H1 (cell line): ENCODE data around the gene SIN3B. TPM values are rescaled to one million over a fixed set of nuclear protein-coding genes. Genes with fewer than 3 reads are reported as not detected.

ENCODE experiments used
- CTCF ChIA-PET: fragments of 300-600 bp; sonication (Branson Sonifier 250); formaldehyde crosslinking; loops from one replicate; lab custom pipeline; 2021; ENCODE audit not compliant: partially characterized antibody; lab: Charles Lee
- POLR2A ChIA-PET: fragments of 300-600 bp; sonication (Branson Sonifier 250); formaldehyde crosslinking; loops from one replicate; lab custom pipeline; 2021; ENCODE audit warnings: inconsistent platforms; ENCODE audit not compliant: partially characterized antibody; lab: Charles Lee
- DNase-seq, 2 experiments: peaks; one replicate each; pipeline versions ENCODE4 v3.0.0 to v3.0.0-alpha.2; 2010 to 2022; ENCODE audit warnings: low spot score in 2 of 2, low read depth in 1 of 2, mixed read lengths in 1 of 2
- FAIRE-seq: peaks from 2 replicates; lab custom pipeline; 2011; peaks lifted over from hg19 to GRCh38; lab: Jason Lieb, UNC
- H2AFZ ChIP-seq: 2 replicates; pipeline ENCODE4 v1.8.1; 2012; ENCODE audit warnings: low read length, inconsistent platforms
- H2AK5ac ChIP-seq: 2 replicates; pipeline ENCODE4 v1.6.1; 2013; ENCODE audit warnings: low read depth, low read length
- H2BK120ac ChIP-seq: replicated peaks from 2 replicates; pipeline ENCODE3; 2013; ENCODE audit warnings: low read depth, low read length, inconsistent platforms
- H2BK12ac ChIP-seq: 2 replicates; pipeline ENCODE4 v1.6.1; 2013; ENCODE audit warnings: low read depth, low read length
- H2BK15ac ChIP-seq: 2 replicates; pipeline ENCODE4 v1.6.1; 2013; ENCODE audit warnings: low read length
- H2BK20ac ChIP-seq: 2 replicates; pipeline ENCODE4 v1.6.1; 2013; ENCODE audit warnings: low read length
- H2BK5ac ChIP-seq: 2 replicates; pipeline ENCODE4 v1.6.1; 2013; ENCODE audit warnings: low read depth, low read length
- H3K14ac ChIP-seq: 2 replicates; pipeline ENCODE4 v1.6.1; 2013; ENCODE audit warnings: inconsistent platforms; ENCODE audit not compliant: insufficient read length
- H3K18ac ChIP-seq: 2 replicates; pipeline ENCODE4 v1.6.1; 2013; ENCODE audit warnings: low read length; ENCODE audit errors: extremely low read depth
- H3K23ac ChIP-seq: 2 replicates; pipeline ENCODE4 v1.6.1; 2013; ENCODE audit warnings: inconsistent platforms; ENCODE audit not compliant: insufficient read length
- H3K23me2 ChIP-seq: 2 replicates; pipeline ENCODE4 v1.6.1; 2013; ENCODE audit warnings: low read depth, low read length
- H3K27ac ChIP-seq: 2 replicates; pipeline ENCODE4 v1.6.1; 2011; ENCODE audit warnings: low read depth, low read length, inconsistent platforms
- H3K27me3 ChIP-seq, 4 experiments: replicated peaks in 1 of 4; 1 replicate in 1 of 4; 2 replicates in 3 of 4; pipeline versions ENCODE4 v1.6.1 to v1.8.1; 2011 to 2013; ENCODE audit warnings: low read length in 3 of 4, mild to moderate bottlenecking in 3 of 4, inconsistent platforms in 2 of 4, mixed read lengths in 2 of 4, moderate library complexity in 1 of 4; ENCODE audit not compliant: control insufficient read depth in 3 of 4, insufficient read depth in 3 of 4; ENCODE audit errors: extremely low read depth in 1 of 4
- H3K36me3 ChIP-seq, 4 experiments: 2 replicates each; pipeline versions ENCODE4 v1.6.1 to v1.8.1; 2011 to 2013; ENCODE audit warnings: mild to moderate bottlenecking in 4 of 4, low read length in 3 of 4, moderate library complexity in 2 of 4, control low read depth in 1 of 4, inconsistent platforms in 1 of 4; ENCODE audit not compliant: insufficient read depth in 4 of 4, control insufficient read depth in 2 of 4
- H3K4ac ChIP-seq: replicated peaks from 2 replicates; pipeline ENCODE3; 2013; ENCODE audit warnings: low read length, low read depth, mixed read lengths, inconsistent platforms; ENCODE audit not compliant: insufficient read length
- H3K4me1 ChIP-seq, 4 experiments: replicated peaks in 1 of 4; 1 replicate in 1 of 4; 2 replicates in 3 of 4; pipeline versions ENCODE4 v1.6.1 to v1.8.1; 2011 to 2013; ENCODE audit warnings: low read length in 3 of 4, inconsistent platforms in 2 of 4, mixed read lengths in 1 of 4; ENCODE audit not compliant: insufficient read depth in 4 of 4, control insufficient read depth in 3 of 4
- H3K4me2 ChIP-seq, 2 experiments: 2 replicates each; pipeline versions ENCODE4 v1.6.1 to v1.8.1; 2011 to 2013; ENCODE audit warnings: low read depth in 2 of 2, low read length in 2 of 2, control low read depth in 1 of 2, inconsistent platforms in 1 of 2, mild to moderate bottlenecking in 1 of 2; ENCODE audit not compliant: insufficient read depth in 1 of 2
- H3K4me3 ChIP-seq, 4 experiments: fragments of 200-600, 300-600 bp in 1 of 4; sonication (generic), shearing (Covaris generic), sonication (Bioruptor Twin) in 1 of 4; 2 replicates each; pipeline versions ENCODE4 v1.5.1 to v1.8.1; 2011 to 2016; ENCODE audit warnings: low read length in 4 of 4, low read depth in 3 of 4, control low read depth in 2 of 4, inconsistent platforms in 2 of 4, mild to moderate bottlenecking in 2 of 4, mixed read lengths in 1 of 4, moderate library complexity in 1 of 4; ENCODE audit not compliant: insufficient read depth in 2 of 4; ENCODE audit errors: extremely low read depth in 1 of 4
- H3K56ac ChIP-seq: replicated peaks from 2 replicates; pipeline ENCODE3; 2013; ENCODE audit warnings: low read depth, mild to moderate bottlenecking, mixed read lengths, low read length, inconsistent platforms; ENCODE audit not compliant: insufficient read length
- H3K79me1 ChIP-seq: 2 replicates; pipeline ENCODE4 v1.6.1; 2013; ENCODE audit warnings: low read depth, low read length, control low read depth
- H3K79me2 ChIP-seq, 2 experiments: 2 replicates each; pipeline versions ENCODE4 v1.6.1 to v1.8.1; 2012 to 2013; ENCODE audit warnings: low read length in 2 of 2, mild to moderate bottlenecking in 2 of 2, inconsistent platforms in 1 of 2; ENCODE audit not compliant: insufficient read depth in 2 of 2, control insufficient read depth in 1 of 2
- H3K9ac ChIP-seq, 4 experiments: replicated peaks in 1 of 4; 1 replicate in 1 of 4; 2 replicates in 3 of 4; pipeline versions ENCODE4 v1.6.1 to v1.8.1; 2011 to 2013; ENCODE audit warnings: low read depth in 3 of 4, low read length in 3 of 4, control low read depth in 2 of 4, mild to moderate bottlenecking in 2 of 4, moderate library complexity in 2 of 4, inconsistent platforms in 1 of 4; ENCODE audit errors: extremely low read depth in 1 of 4
- H3K9me3 ChIP-seq, 2 experiments: 2 replicates each; pipeline versions ENCODE4 v1.6.1 to v1.8.1; 2012 to 2013; ENCODE audit warnings: mild to moderate bottlenecking in 2 of 2, moderate library complexity in 2 of 2, control low read depth in 1 of 2, inconsistent platforms in 1 of 2, low read depth in 1 of 2, low read length in 1 of 2, mixed read lengths in 1 of 2; ENCODE audit not compliant: insufficient read depth in 2 of 2
- H4K20me1 ChIP-seq, 2 experiments: replicated peaks in 1 of 2; 2 replicates each; pipeline versions ENCODE3 to v1.8.1; 2011 to 2013; ENCODE audit warnings: inconsistent platforms in 2 of 2, low read length in 2 of 2, mild to moderate bottlenecking in 1 of 2; ENCODE audit not compliant: insufficient read depth in 2 of 2, control insufficient read depth in 1 of 2
- H4K5ac ChIP-seq: 2 replicates; pipeline ENCODE4 v1.6.1; 2013; ENCODE audit warnings: low read length, low read depth, mixed read lengths, inconsistent platforms; ENCODE audit not compliant: insufficient read length
- H4K8ac ChIP-seq: 2 replicates; pipeline ENCODE4 v1.8.0; 2013; ENCODE audit warnings: mild to moderate bottlenecking, moderate library complexity, low read length, inconsistent platforms; ENCODE audit not compliant: insufficient read depth; ENCODE audit errors: extremely low read depth
- H4K91ac ChIP-seq: replicated peaks from 2 replicates; pipeline ENCODE3; 2013; ENCODE audit warnings: low read length, mixed read lengths, inconsistent platforms; ENCODE audit not compliant: insufficient read length
- NRF1 ChIP-seq: IDR thresholded peaks from 2 replicates; pipeline ENCODE4 v1.6.1; 2011; ENCODE audit warnings: mild to moderate bottlenecking, low read depth, low read length, improper control_type of control experiment
- TBP ChIP-seq: IDR thresholded peaks from 2 replicates; pipeline ENCODE4 v1.6.1; 2011; ENCODE audit warnings: low read depth, low read length, improper control_type of control experiment
- WGBS, 2 experiments: shearing (Covaris generic) in 1 of 2; methylation state at CpG; one replicate each; pipeline versions ENCODE4 v1.1.6 to v1.1.7; 2013 to 2015; ENCODE audit warnings: low lambda C conversion rate in 2 of 2, mixed read lengths in 2 of 2, inconsistent platforms in 1 of 2, low coverage in 1 of 2, missing lambda C conversion rate in 1 of 2; ENCODE audit not compliant: insufficient replicate concordance in 2 of 2, insufficient coverage in 1 of 2, insufficient read length in 1 of 2; ENCODE audit errors: extremely low coverage in 1 of 2, missing lambda C conversion rate in 1 of 2; 5-methylcytosine and 5-hydroxymethylcytosine counted together
- polyA plus RNA-seq, 7 experiments: library from polyadenylated mRNA; depleted of rRNA in 3 of 7; stranded (reverse) in 5 of 7; unstranded in 2 of 7; fragments of >200 nt in 5 of 7; fragments of 200-250 nt in 2 of 7; gene quantifications; 1 replicate in 5 of 7; 2 replicates in 1 of 7; 4 replicates in 1 of 7; pipeline versions ENCODE4 v1.2.1 to v1.2.3, GENCODE V29; 2011 to 2013; ENCODE audit warnings: missing spikeins in 2 of 7, mixed read lengths in 2 of 7
- total RNA-seq: library from RNA; stranded (reverse); fragmentation: NEBNext Ultra II Directional; extraction: Animal tissue kit (Norgen Biotek cat#: 25700); gene quantifications from 2 replicates; pipeline ENCODE4 v1.2.1, GENCODE V29; 2021

Gene SIN3B
- total and polyA plus RNA-seq, 2 of the 8 experiments (the other 6 are each of a cell fraction or from before 2014, with no cell fraction given): 29.5 to 71.1 TPM

- no peak for DNase-seq
- Histone ChIP-seq H2AK5ac (no peak overlapping the region), H2BK5ac (no peak overlapping the region), H2BK15ac (no peak overlapping the region), H3K23me2 (peaks cover 12% of the 10 kb centered on the region; the same call in 1 of the 2 replicates), H3K36me3 (no peaks in the 10 kb centered on the region), H4K91ac (no peak overlapping the region), H2BK12ac (0 out of 2 replicates have a peak overlapping the region, but pooled peaks have one; percentile 75), H2BK20ac (no peak overlapping the region), H3K4ac (no peak overlapping the region), H4K5ac (no peak overlapping the region), H3K9ac (no peak overlapping the region), H3K79me2 (no peaks in the 10 kb centered on the region), H3K56ac (no peak overlapping the region), H3K18ac (peak overlapping the region; percentile 71), H2AFZ (no peak overlapping the region; the same call in 1 of the 2 replicates), H3K9me3 (no peaks in the 10 kb centered on the region), H3K79me1 (no peaks in the 10 kb centered on the region), H2BK120ac (no peak overlapping the region), H3K4me1 (peaks cover 0 to 3% (median 1%) of the 10 kb centered on the region in 4 experiments; a peak in 3 of 7 replicates), H3K27ac (no peak overlapping the region), H3K14ac (no peak overlapping the region), H3K4me2 (peak overlapping the region; percentile 75 to 90), H4K8ac (no peak overlapping the region), H3K27me3 (peaks cover 0 to 16% (median 8%) of the 10 kb centered on the region in 4 experiments; a peak in 5 of 7 replicates), H3K23ac (no peak overlapping the region), H4K20me1 (no peaks in the 10 kb centered on the region), H3K4me3 (peak overlapping the region; percentile 57 to 97 (median 66); a peak in 7 of 8 replicates)
- 44% methylated on average over 23 of the region's 30 CpGs; no CpG with 5 or more reads in 1 of the 2 experiments for WGBS, 2 experiments
- FAIRE-seq: no peak
- ChIA-PET POLR2A (interaction anchor here (0.6 to 1.0 kb wide), 2 partner anchors 70 to 92 kb away, joined by 3 to 5 read pairs; no protein-coding TSS in a partner anchor), CTCF (interaction anchor here (1.2 kb wide), 1 partner anchor 87 kb away, joined by 3 read pairs; no protein-coding TSS in a partner anchor)
- TF ChIP-seq NRF1 (peak; percentile 31; the same call in 1 of the 2 replicates), TBP (no peak)
Observed at GRCh38 chr19:16895467-16896145, 66.4 kb downstream of the SIN3B start.
